ENCODE data around the gene YY1. TPM values are rescaled to one million over a fixed set of nuclear protein-coding genes. Genes with fewer than 3 reads are reported as not detected.

The YY1 gene
- polyA plus RNA-seq, 3 donors: 13.3 to 35.2 (median 15.7) TPM

DNA sequence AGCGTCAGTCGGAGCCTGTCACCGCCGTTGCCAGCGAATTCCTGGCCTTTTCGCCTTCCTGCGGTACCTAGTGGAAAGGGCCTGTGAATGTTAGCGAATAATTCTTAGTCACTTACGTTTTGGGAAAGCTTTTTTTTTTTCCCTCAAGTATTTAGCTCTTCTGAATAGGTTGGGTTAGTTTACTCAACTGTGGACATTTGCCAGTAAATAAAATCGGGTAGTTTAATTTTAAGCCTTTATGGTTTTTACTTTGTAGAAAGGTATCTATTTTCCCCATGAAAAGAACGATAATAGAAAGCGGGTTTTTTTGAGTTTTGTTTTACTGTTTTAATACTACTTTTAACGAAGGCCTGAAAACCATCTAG lies 1.7 kb downstream of the YY1 start:
- intact Hi-C loops (cut with micrococcal nuclease): loop anchor here in 1 of 2 donors (5.0 kb wide), 2 partner anchors 37 to 67 kb away; partner anchors contain the start of gene SLC25A29
- 0% methylated on average over 6 of the region's 13 CpGs for WGBS (ENCODE audit: insufficient coverage)
- H3K27ac Mint-ChIP-seq: peak overlapping the region; percentile 87 to 95 (median 88)
- TF ChIP-seq, protein P1, sequence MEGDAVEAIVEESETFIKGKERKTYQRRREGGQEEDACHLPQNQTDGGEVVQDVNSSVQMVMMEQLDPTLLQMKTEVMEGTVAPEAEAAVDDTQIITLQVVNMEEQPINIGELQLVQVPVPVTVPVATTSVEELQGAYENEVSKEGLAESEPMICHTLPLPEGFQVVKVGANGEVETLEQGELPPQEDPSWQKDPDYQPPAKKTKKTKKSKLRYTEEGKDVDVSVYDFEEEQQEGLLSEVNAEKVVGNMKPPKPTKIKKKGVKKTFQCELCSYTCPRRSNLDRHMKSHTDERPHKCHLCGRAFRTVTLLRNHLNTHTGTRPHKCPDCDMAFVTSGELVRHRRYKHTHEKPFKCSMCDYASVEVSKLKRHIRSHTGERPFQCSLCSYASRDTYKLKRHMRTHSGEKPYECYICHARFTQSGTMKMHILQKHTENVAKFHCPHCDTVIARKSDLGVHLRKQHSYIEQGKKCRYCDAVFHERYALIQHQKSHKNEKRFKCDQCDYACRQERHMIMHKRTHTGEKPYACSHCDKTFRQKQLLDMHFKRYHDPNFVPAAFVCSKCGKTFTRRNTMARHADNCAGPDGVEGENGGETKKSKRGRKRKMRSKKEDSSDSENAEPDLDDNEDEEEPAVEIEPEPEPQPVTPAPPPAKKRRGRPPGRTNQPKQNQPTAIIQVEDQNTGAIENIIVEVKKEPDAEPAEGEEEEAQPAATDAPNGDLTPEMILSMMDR (IDR thresholded peaks at IDR 0.05): peak; percentile 39
- Histone ChIP-seq H4K20me1 (ENCODE audit: insufficient read depth, low read length) (peaks cover 81% of the 10 kb centered on the region), H3K4me3 (replicated peaks in 1 of 3; ENCODE audit: low read depth in 2 of 3, low read length in 3 of 3) (peak overlapping the region; percentile 49 to 95 (median 87)), H3K27me3 (ENCODE audit: control insufficient read depth in 2 of 2, insufficient read depth in 2 of 2, low read length in 2 of 2) (no peaks in the 10 kb centered on the region), H3K9ac (ENCODE audit: insufficient read depth, low read length, poor library complexity, severe bottlenecking) (peak overlapping the region; percentile 77), H3K27ac (ENCODE audit: low read depth in 1 of 2, low read length in 2 of 2) (peak overlapping the region; percentile 61 to 89), H3K36me3 (replicated peaks in 1 of 2; ENCODE audit: control insufficient read depth in 1 of 2, insufficient read depth in 2 of 2, low read length in 2 of 2) (peaks cover 0 to 3% of the 10 kb centered on the region in 2 donors), H2AFZ (ENCODE audit: insufficient read depth, low read depth, low read length, poor library complexity, severe bottlenecking) (peak overlapping the region; percentile 50), H3K4me2 (replicated peaks; ENCODE audit: extremely low read depth, low read length, poor library complexity, severe bottlenecking) (peak overlapping the region; percentile 78), H3K9me3 (replicated peaks in 1 of 2; ENCODE audit: control insufficient read depth in 1 of 2, insufficient read depth in 1 of 2, low read length in 2 of 2) (no peaks in the 10 kb centered on the region), H3K4me1 (ENCODE audit: control insufficient read depth in 1 of 2, insufficient read depth in 2 of 2, low read length in 2 of 2) (peaks cover 38 to 47% of the 10 kb centered on the region in 2 donors), H3K79me2 (ENCODE audit: insufficient read depth, low read length) (peaks cover 89% of the 10 kb centered on the region)
- H3K9me3 Mint-ChIP-seq: no peaks in the 10 kb centered on the region
- no peaks in the 10 kb centered on the region for H3K27me3 Mint-ChIP-seq (ENCODE audit: low read depth in 3 of 3)
- H3K4me3 Mint-ChIP-seq: peak overlapping the region; percentile 81 to 88
- H3K36me3 Mint-ChIP-seq: peaks cover 1 to 25% of the 10 kb centered on the region in 2 donors
- H3K4me1 Mint-ChIP-seq: peaks cover 55% of the 10 kb centered on the region
- no peak for DNase-seq

DNA sequence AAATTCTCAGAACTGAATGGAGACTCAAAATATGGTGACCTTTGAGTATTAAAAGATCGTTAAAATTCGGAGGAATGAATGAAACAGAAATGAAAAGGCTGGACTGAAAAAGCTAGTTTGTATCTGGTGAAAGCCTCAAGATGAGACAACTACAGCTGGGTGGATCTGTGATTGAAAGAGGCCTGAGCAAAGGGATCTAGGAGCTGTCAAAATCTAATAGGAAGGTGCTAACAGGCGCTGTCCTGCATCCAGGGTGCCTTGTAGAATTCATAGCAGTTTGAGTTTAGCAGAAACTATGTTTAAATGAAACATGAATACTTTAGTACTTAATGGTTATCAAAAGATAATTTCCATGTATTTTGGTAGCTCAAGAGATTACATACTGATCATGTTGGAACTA lies 2.3 kb downstream of the YY1 start:
- peaks cover 54% of the 10 kb centered on the region for H3K4me1 Mint-ChIP-seq

More for the DNA sequence above, 2.3 kb downstream of the YY1 start:
- H3K4me3 Mint-ChIP-seq: peak overlapping the region; percentile 81 to 88
- Histone ChIP-seq H3K4me1 (ENCODE audit: control insufficient read depth in 1 of 2, insufficient read depth in 2 of 2, low read length in 2 of 2) (peaks cover 33 to 44% of the 10 kb centered on the region in 2 donors), H3K4me3 (replicated peaks in 1 of 3; ENCODE audit: low read depth in 2 of 3, low read length in 3 of 3) (peak overlapping the region; percentile 49 to 95 (median 87)), H3K27me3 (ENCODE audit: control insufficient read depth in 2 of 2, insufficient read depth in 2 of 2, low read length in 2 of 2) (no peaks in the 10 kb centered on the region), H3K27ac (ENCODE audit: low read depth in 1 of 2, low read length in 2 of 2) (peak overlapping the region in 1 of 2 donors; percentile 89), H3K36me3 (replicated peaks in 1 of 2; ENCODE audit: control insufficient read depth in 1 of 2, insufficient read depth in 2 of 2, low read length in 2 of 2) (peaks cover 0 to 3% of the 10 kb centered on the region in 2 donors), H4K20me1 (ENCODE audit: insufficient read depth, low read length) (peaks cover 81% of the 10 kb centered on the region), H3K4me2 (replicated peaks; ENCODE audit: extremely low read depth, low read length, poor library complexity, severe bottlenecking) (peak overlapping the region; percentile 78), H3K9me3 (replicated peaks in 1 of 2; ENCODE audit: control insufficient read depth in 1 of 2, insufficient read depth in 1 of 2, low read length in 2 of 2) (no peaks in the 10 kb centered on the region), H3K79me2 (ENCODE audit: insufficient read depth, low read length) (peaks cover 89% of the 10 kb centered on the region), H2AFZ (ENCODE audit: insufficient read depth, low read depth, low read length, poor library complexity, severe bottlenecking) (no peak overlapping the region), H3K9ac (ENCODE audit: insufficient read depth, low read length, poor library complexity, severe bottlenecking) (peak overlapping the region; percentile 77)
- peak overlapping the region; percentile 87 to 95 (median 88) for H3K27ac Mint-ChIP-seq
- no peaks in the 10 kb centered on the region for H3K27me3 Mint-ChIP-seq (ENCODE audit: low read depth in 3 of 3)
- TF ChIP-seq, protein P1 (IDR thresholded peaks at IDR 0.05): no peak
- DNase-seq: no peak
- peaks cover 1 to 21% of the 10 kb centered on the region in 2 donors for H3K36me3 Mint-ChIP-seq
- 53% methylated on average over 2 of the region's 3 CpGs for WGBS (ENCODE audit: insufficient coverage)
- intact Hi-C loops (cut with micrococcal nuclease): loop anchor here in 1 of 2 donors (5.0 kb wide), 2 partner anchors 36 to 66 kb away; partner anchors contain the start of gene SLC25A29
- no peaks in the 10 kb centered on the region for H3K9me3 Mint-ChIP-seq

All from CD14-positive monocyte (primary cell).